Measurements from ENCODE around the gene CACNA2D2.
A peak's percentile ranks its signal among the peaks of the same experiment; 100 is the strongest.

GRCh38 chr3:50542177-50543034 is 39.0 kb upstream of the CACNA2D2 start:
- TF ChIP-seq, protein P1, sequence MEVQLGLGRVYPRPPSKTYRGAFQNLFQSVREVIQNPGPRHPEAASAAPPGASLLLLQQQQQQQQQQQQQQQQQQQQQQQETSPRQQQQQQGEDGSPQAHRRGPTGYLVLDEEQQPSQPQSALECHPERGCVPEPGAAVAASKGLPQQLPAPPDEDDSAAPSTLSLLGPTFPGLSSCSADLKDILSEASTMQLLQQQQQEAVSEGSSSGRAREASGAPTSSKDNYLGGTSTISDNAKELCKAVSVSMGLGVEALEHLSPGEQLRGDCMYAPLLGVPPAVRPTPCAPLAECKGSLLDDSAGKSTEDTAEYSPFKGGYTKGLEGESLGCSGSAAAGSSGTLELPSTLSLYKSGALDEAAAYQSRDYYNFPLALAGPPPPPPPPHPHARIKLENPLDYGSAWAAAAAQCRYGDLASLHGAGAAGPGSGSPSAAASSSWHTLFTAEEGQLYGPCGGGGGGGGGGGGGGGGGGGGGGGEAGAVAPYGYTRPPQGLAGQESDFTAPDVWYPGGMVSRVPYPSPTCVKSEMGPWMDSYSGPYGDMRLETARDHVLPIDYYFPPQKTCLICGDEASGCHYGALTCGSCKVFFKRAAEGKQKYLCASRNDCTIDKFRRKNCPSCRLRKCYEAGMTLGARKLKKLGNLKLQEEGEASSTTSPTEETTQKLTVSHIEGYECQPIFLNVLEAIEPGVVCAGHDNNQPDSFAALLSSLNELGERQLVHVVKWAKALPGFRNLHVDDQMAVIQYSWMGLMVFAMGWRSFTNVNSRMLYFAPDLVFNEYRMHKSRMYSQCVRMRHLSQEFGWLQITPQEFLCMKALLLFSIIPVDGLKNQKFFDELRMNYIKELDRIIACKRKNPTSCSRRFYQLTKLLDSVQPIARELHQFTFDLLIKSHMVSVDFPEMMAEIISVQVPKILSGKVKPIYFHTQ (CRISPR knock-in tag; IDR thresholded peaks at IDR 0.05), result no peak
- TF ChIP-seq JAZF1 (CRISPR knock-in tag; IDR thresholded peaks at IDR 0.05) (no peak), CTCF (IDR thresholded peaks at IDR 0.05) (peak; percentile 88), SP1 (CRISPR knock-in tag; conservative IDR thresholded peaks at IDR 0.05) (no peak), CREM (CRISPR knock-in tag; IDR thresholded peaks at IDR 0.05) (no peak)
